ENCODE data around the gene RNF213. TPM values are rescaled to one million over a fixed set of nuclear protein-coding genes. Genes with fewer than 3 reads are reported as not detected.

The RNF213 gene
- polyA plus RNA-seq, 1 donor (not counting 4 experiments of a cell fraction or from before 2014, with no cell fraction given): 24.4 TPM

GRCh38 chr17:80376531-80376930 is 115.9 kb downstream of the RNF213 start:
- Histone ChIP-seq H3K9ac (ENCODE audit: control insufficient read depth, extremely low read depth, insufficient read depth, low read length) (no peak overlapping the region), H3K4me3 (ENCODE audit: control insufficient read depth in 2 of 3, extremely low read depth in 1 of 3, insufficient read depth in 2 of 3, low read depth in 1 of 3, low read length in 3 of 3) (no peak overlapping the region), H3K79me2 (ENCODE audit: control insufficient read depth, insufficient read depth, low read length) (no peaks in the 10 kb centered on the region), H2AFZ (ENCODE audit: control insufficient read depth, low read length) (no peak overlapping the region), H4K20me1 (ENCODE audit: control insufficient read depth, extremely low read depth, insufficient read depth, low read length) (no peaks in the 10 kb centered on the region), H3K9me1 (ENCODE audit: control insufficient read depth, extremely low read depth, insufficient read depth, low read length) (no peaks in the 10 kb centered on the region), H3K27me3 (ENCODE audit: control insufficient read depth, extremely low read depth, insufficient read depth, low read length) (no peaks in the 10 kb centered on the region), H3K4me1 (ENCODE audit: control insufficient read depth, extremely low read depth, insufficient read depth, low read length) (no peaks in the 10 kb centered on the region), H3K36me3 (ENCODE audit: control insufficient read depth in 2 of 2, extremely low read depth in 1 of 2, insufficient read depth in 2 of 2, low read length in 2 of 2) (peaks cover 47 to 52% of the 10 kb centered on the region in 2 experiments), H3K4me2 (ENCODE audit: control insufficient read depth, extremely low read depth, insufficient read depth, low read depth, low read length) (no peak overlapping the region), H3K27ac (ENCODE audit: control insufficient read depth, insufficient read depth, low read length) (no peak overlapping the region), H3K9me3 (ENCODE audit: control insufficient read depth, low read depth, low read length) (no peaks in the 10 kb centered on the region)
- FAIRE-seq (no peak), DNase-seq (ENCODE audit: low read depth, low spot score) (no peak)
- TF ChIP-seq EZH2 (IDR thresholded peaks at IDR 0.05; ENCODE audit: low read length) (no peak), CTCF (optimal IDR thresholded peaks at IDR 0.05 in 1 of 3, IDR thresholded peaks at IDR 0.05 in 1 of 3, conservative IDR thresholded peaks at IDR 0.05 in 1 of 3; ENCODE audit: extremely low read depth in 1 of 3, insufficient read depth in 2 of 3, low read length in 3 of 3) (no peak)
- dilution Hi-C loops (cut with MboI; ENCODE audit: extremely low pct_ligation_motif_present, low sequenced_read_pairs): no loop called here

GRCh38 chr17:80377798-80378197 is 117.1 kb downstream of the RNF213 start:
- Histone ChIP-seq H3K27me3 (ENCODE audit: control insufficient read depth, extremely low read depth, insufficient read depth, low read length) (no peaks in the 10 kb centered on the region), H2AFZ (ENCODE audit: control insufficient read depth, low read length) (no peak overlapping the region), H3K9me3 (ENCODE audit: control insufficient read depth, low read depth, low read length) (no peaks in the 10 kb centered on the region), H3K79me2 (ENCODE audit: control insufficient read depth, insufficient read depth, low read length) (no peaks in the 10 kb centered on the region), H3K4me1 (ENCODE audit: control insufficient read depth, extremely low read depth, insufficient read depth, low read length) (no peaks in the 10 kb centered on the region), H4K20me1 (ENCODE audit: control insufficient read depth, extremely low read depth, insufficient read depth, low read length) (no peaks in the 10 kb centered on the region), H3K9ac (ENCODE audit: control insufficient read depth, extremely low read depth, insufficient read depth, low read length) (no peak overlapping the region), H3K27ac (ENCODE audit: control insufficient read depth, insufficient read depth, low read length) (no peak overlapping the region), H3K36me3 (ENCODE audit: control insufficient read depth in 2 of 2, extremely low read depth in 1 of 2, insufficient read depth in 2 of 2, low read length in 2 of 2) (peaks cover 49 to 52% of the 10 kb centered on the region in 2 experiments), H3K4me2 (ENCODE audit: control insufficient read depth, extremely low read depth, insufficient read depth, low read depth, low read length) (no peak overlapping the region), H3K4me3 (ENCODE audit: control insufficient read depth in 2 of 3, extremely low read depth in 1 of 3, insufficient read depth in 2 of 3, low read depth in 1 of 3, low read length in 3 of 3) (no peak overlapping the region), H3K9me1 (ENCODE audit: control insufficient read depth, extremely low read depth, insufficient read depth, low read length) (no peaks in the 10 kb centered on the region)
- no peak for TF ChIP-seq CTCF (optimal IDR thresholded peaks at IDR 0.05 in 1 of 3, IDR thresholded peaks at IDR 0.05 in 1 of 3, conservative IDR thresholded peaks at IDR 0.05 in 1 of 3; ENCODE audit: extremely low read depth in 1 of 3, insufficient read depth in 2 of 3, low read length in 3 of 3)
- TF ChIP-seq EZH2 (IDR thresholded peaks at IDR 0.05; ENCODE audit: low read length): no peak
- dilution Hi-C loops (cut with MboI; ENCODE audit: extremely low pct_ligation_motif_present, low sequenced_read_pairs): no loop called here
- no peak for FAIRE-seq
- no peak for DNase-seq (ENCODE audit: low read depth, low spot score)

Data from keratinocyte (primary cell).